ENCODE measurements around the gene ARL15.
"Not testable (repeated sequence)": the region's sequence is repeated elsewhere in the genome, so short reads cannot be mapped to it uniquely, and the experiment has no call there.

ARL15 gene

GRCh38 chr5:54091307-54092130 lies 218.9 kb downstream of the ARL15 start:
- no peak for DNase-seq (ENCODE audit: low spot score)

- DNase-seq (ENCODE audit: low spot score): no peak
These were observed 219.8 kb downstream of the ARL15 start for GRCh38 chr5:54090495-54091120.

- DNase-seq (ENCODE audit: low spot score): no peak
These were observed 222.3 kb downstream of the ARL15 start for GRCh38 chr5:54088081-54088480.

- DNase-seq (ENCODE audit: low spot score): no peak
These were observed 222.9 kb downstream of the ARL15 start for GRCh38 chr5:54087436-54087835.

- no peak for DNase-seq (ENCODE audit: low spot score)
These were observed 224.2 kb downstream of the ARL15 start for GRCh38 chr5:54086191-54086590.

- DNase-seq (ENCODE audit: low spot score): no peak
These were observed 225.7 kb downstream of the ARL15 start for GRCh38 chr5:54084696-54085095.

GRCh38 chr5:54083851-54084250 lies 226.5 kb downstream of the ARL15 start:
- no peak for DNase-seq (ENCODE audit: low spot score)

GRCh38 chr5:54083245-54083644 lies 227.1 kb downstream of the ARL15 start:
- DNase-seq (ENCODE audit: low spot score): no peak

GRCh38 chr5:54081415-54081814 lies 229.0 kb downstream of the ARL15 start:
- no peak for DNase-seq (ENCODE audit: low spot score)

- no peak for DNase-seq (ENCODE audit: low spot score)
These were observed 229.5 kb downstream of the ARL15 start for GRCh38 chr5:54080831-54081230.

- DNase-seq (ENCODE audit: low spot score): no peak
These were observed 236.6 kb downstream of the ARL15 start for GRCh38 chr5:54073735-54074134.

GRCh38 chr5:54073131-54073530 lies 237.2 kb downstream of the ARL15 start:
- DNase-seq (ENCODE audit: low spot score): no peak

GRCh38 chr5:54066433-54066832 lies 243.9 kb downstream of the ARL15 start:
- no peak for DNase-seq (ENCODE audit: low spot score)

- no peak for DNase-seq (ENCODE audit: low spot score)
These were observed 246.6 kb downstream of the ARL15 start for GRCh38 chr5:54063817-54064216.

GRCh38 chr5:54062958-54063357 lies 247.4 kb downstream of the ARL15 start:
- DNase-seq (ENCODE audit: low spot score): no peak

GRCh38 chr5:54060919-54061318 lies 249.5 kb downstream of the ARL15 start:
- DNase-seq (ENCODE audit: low spot score): not testable (repeated sequence)

- DNase-seq (ENCODE audit: low spot score): no peak
These were observed 260.4 kb downstream of the ARL15 start for GRCh38 chr5:54049963-54050362.

- DNase-seq (ENCODE audit: low spot score): no peak
These were observed 261.2 kb downstream of the ARL15 start for GRCh38 chr5:54049144-54049543.

- no peak for DNase-seq (ENCODE audit: low spot score)
These were observed 265.1 kb downstream of the ARL15 start for GRCh38 chr5:54045077-54045792.

GRCh38 chr5:54044276-54044675 lies 266.1 kb downstream of the ARL15 start:
- DNase-seq (ENCODE audit: low spot score): not testable (repeated sequence)

- DNase-seq (ENCODE audit: low spot score): no peak
These were observed 269.6 kb downstream of the ARL15 start for GRCh38 chr5:54040804-54041203.

GRCh38 chr5:54040018-54040417 lies 270.4 kb downstream of the ARL15 start:
- no peak for DNase-seq (ENCODE audit: low spot score)

- DNase-seq (ENCODE audit: low spot score): no peak
These were observed 273.2 kb downstream of the ARL15 start for GRCh38 chr5:54037205-54037604.
